Raji (cell line): ENCODE results near the gene MUTYH.

Experiments
- POLR2A ChIP-seq: IDR thresholded peaks from 2 replicates; pipeline ENCODE4 v1.6.1; 2011; ENCODE audit warnings: low read depth, low read length, control low read depth; ENCODE audit not compliant: insufficient read depth

Gene MUTYH

GRCh38 chr1:45332346-45332720 lies 7.9 kb downstream of the MUTYH start:
- TF ChIP-seq POLR2A: no peak

DNA sequence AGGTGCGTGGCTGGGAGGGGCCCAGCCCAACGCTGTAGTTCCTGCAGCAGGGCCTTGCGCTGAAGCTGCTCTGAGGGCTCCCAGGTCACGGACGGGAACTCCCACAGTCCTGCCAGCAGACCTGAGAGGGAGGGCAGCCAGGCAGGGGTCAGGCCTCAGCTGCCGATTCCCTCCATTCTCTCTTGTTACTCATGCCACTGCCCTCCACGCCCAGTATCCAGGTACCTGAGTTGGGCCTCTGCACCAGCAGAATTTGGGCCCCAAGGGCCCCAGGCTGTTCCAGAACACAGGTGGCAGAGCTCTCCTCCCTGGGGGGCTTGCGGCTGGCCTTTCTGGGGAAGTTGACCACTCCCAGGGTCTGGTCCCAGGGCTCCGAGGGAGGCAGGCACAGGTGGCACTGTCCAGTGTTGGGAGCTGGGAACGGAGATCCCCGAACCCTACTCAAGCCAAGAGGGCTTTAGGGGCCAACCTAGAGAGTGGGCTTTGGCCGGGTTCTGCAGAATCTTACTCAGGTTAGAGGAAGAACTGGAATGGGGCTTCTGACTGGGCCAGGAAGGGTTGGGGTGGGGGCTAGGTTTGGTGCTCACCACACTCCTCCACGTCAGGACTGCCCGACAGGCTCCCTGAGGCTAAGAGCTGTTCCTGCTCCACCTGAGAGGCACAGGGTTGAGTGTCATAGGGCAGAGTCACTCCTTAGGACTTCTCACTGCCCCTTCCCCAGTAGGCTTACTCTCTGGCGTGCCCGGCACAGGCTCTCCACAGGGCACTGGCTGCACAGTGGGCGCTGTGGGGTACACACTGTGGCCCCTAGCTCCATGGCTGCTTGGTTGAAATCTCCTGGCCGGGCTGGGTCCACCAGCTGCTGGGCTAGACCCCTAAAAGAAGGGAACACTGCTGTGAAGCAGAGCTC lies 8.5 kb downstream of the MUTYH start:
- no peak for TF ChIP-seq POLR2A

DNA sequence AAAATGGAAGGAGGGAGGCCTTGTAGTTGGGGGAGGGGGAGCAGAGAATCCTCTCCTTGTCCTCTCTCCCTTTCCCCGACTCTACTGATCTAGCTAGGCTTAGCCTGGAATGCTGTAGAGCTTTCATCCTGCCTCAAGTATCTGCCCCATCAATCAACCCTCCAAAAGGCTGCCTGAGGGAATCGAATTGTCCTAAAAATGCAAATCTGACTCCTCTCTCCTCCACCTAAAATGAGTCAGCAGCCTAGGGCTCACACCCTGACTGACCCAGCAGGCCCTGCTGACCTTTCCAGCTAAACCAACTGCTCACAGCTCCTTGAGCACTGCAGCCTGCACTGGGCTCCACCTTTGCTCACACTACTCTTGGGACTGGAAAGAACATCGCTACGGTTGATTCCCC lies 10.8 kb downstream of the MUTYH start:
- no peak for TF ChIP-seq POLR2A

DNA sequence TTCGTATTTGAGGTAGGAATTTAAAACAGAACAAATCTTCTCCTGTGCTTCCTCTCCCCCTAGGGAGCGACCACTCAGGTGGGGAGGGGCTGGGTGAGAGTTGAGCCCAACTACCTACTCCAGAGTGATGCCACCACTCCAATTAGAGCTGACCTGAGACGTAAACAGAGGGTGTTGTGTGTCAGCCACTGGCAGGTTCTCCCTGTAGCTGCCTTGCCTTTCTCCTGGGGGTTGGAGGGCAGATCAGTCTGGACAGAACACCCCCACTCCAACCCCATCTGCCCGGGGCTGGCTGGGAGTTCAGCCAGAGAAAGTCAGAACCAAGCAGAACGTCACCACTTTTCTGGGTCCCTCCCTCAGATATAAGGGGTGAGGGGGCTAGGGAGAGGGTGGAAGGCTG lies 11.6 kb downstream of the MUTYH start:
- TF ChIP-seq POLR2A: no peak

DNA sequence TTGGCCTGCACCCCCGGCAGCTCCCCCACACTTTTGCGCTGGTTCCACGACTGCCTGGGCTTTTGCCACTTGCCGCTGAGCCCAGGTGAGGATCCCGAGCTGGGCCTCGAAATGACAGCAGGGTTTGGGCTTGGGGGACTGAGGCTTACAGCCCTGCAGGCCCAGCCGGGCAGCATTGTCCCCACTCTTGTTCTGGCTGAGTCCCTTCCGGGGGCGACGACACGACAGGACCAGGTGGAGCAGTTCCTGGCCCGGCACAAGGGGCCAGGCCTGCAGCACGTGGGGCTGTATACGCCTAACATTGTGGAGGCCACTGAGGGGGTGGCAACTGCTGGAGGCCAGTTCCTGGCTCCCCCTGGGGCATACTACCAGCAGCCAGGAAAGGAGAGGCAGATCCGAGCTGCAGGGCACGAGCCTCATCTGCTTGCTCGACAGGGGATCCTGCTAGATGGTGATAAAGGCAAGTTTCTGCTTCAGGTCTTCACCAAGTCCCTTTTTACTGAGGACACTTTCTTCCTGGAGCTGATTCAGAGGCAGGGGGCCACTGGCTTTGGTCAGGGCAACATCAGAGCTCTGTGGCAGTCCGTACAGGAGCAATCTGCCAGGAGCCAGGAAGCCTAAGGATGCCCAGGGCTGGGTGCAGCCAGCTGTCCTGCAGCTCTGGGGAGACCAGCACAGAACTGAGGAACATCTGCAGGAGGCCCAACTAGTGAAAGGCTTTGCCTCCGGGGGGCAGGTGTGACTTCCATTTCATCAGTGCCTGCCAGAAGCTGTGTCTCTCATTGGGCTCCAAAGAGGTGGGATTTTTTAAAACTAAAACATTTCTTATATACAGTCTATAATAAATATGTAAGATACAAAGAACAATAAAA lies 12.4 kb downstream of the MUTYH start:
- no peak for TF ChIP-seq POLR2A

DNA sequence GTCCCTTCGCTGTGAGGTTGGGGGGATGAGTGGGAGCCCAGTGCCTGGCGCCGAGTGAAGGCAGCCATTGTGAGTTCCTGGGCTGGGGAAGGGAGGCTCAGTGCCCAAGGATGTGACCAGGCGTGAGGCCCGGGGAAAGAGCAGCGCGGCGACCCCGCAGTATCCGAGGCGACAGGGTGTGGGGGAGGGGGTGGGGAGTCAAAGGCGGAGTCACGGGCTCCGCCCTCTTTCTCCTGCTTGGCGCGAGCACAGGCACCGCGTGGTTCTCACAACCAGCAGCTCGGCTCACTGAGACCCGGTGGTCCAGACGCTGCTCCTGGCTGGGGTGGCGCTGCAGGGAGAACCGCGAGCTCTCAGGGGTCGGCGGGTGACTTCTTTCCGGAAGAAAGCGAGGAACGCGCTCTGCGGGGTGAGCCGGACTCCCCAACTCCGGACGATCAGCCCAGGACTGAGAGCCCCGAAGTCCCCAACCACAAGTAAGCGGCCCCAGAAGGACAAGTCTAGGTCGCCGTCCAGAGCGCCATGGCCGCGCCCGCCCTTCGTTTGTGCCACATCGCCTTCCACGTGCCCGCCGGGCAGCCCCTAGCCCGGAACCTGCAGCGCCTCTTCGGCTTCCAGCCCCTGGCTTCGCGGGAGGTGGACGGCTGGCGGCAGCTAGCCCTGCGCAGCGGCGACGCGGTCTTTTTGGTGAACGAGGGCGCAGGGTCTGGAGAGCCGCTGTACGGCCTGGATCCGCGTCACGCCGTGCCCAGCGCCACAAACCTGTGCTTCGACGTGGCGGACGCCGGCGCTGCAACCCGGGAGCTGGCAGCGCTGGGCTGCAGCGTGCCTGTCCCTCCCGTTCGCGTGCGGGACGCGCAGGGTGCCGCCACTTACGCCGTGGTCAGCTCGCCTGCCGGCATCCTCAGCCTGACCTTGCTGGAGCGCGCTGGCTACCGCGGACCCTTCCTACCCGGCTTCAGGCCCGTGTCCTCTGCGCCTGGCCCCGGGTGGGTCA lies 13.3 kb downstream of the MUTYH start, which contains the start of gene HPDL:
HPDL (plus strand) TSS at position 269 of the 997 bp plus-strand sequence; CDS start at position 523, 254 bp downstream.
- TF ChIP-seq POLR2A: no peak

DNA sequence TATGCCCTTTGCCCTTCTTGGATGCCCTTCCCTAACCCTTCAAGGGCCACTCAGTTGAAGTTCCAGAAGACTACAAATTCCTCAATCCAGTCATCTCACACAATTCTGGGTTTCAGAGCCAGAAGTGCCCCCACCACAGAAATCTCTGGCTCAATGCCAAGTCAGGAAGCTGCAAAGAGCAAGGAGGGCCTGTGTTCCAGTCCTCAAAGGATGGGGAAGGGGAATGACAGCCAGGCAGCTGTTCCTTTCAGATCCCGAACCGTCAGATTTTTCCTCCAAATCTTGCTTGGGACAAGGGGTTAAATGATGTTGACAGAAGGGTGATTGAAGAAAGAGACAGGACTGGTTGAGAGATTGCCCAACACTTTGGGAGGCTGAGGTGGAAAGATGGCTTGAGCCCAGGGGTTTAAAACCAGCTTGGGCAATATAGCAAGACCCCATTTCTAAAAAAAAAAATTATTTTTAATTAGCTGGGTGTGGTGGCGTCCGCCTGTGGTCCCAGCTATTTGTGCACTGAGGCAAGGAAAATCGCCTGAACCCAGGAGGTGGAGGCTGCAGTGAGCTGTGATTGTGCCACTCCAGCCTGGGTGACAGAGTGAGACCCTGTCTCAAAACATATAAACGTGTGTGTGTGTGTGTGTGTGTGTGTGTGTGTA lies 14.3 kb downstream of the MUTYH start:
- TF ChIP-seq POLR2A: no peak

- no peak for TF ChIP-seq POLR2A
Measured at GRCh38 chr1:45322486-45323040, 17.7 kb downstream of the MUTYH start.

DNA sequence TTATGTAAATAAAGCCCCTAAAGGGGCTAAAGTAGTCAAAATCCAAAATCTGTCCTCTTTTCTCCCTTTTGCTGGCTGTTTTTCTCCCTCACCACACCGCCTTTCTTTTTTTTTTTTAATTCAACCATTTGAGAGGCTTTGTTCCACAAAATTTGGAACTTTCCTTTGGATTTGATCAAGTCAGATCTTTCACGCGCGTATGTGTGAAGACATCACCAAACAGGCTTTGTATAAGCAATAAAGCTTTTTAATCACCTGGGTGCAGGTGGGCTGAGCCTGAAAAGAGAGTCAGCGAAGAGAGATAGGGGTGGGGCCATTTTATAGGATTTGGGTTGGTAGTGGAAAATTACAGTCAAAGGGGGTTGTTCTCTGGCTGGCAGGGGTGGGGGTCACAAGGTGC lies 18.8 kb downstream of the MUTYH start:
- TF ChIP-seq POLR2A: no peak

DNA sequence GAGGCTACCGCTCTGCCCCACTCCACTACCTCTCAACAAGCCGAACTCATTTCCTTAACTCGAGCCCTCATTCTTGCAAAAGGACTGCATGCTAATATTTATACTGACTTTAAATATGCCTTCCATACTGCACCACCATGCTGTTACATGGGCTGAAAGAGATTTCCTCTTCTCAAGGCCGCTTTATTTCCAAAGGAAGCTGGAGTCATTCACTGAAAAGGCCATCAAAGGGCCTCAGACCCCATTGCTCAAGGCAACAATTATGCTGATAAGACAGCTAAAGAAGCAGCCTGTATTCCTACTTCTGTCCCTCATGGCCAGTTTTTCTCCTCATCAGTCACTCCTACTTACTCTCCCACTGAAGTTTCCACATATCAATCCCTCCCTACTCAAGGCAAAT lies 20.5 kb downstream of the MUTYH start:
- TF ChIP-seq POLR2A: no peak

DNA sequence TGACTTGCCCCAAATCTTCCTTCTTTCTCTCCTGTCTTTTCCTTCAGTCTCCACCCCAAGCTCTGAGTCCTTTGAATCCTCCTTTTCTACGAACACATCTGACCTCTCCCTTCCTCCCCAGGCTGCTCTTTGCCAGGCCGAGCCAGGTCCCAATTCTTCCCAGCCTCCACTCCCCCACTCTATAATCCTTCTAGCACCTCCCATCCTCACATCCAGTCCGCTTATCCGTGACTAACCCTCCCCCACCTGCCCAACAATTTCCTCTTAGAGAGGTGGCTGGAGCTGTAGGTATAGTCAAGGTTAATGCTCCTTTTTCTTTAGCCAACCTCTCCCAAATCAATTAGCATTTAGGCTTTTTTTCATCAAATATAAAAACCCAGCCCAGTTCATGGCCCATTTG lies 23.1 kb downstream of the MUTYH start:
- no peak for TF ChIP-seq POLR2A

- TF ChIP-seq POLR2A: no peak
Measured at GRCh38 chr1:45314266-45314665, 26.0 kb downstream of the MUTYH start.

DNA sequence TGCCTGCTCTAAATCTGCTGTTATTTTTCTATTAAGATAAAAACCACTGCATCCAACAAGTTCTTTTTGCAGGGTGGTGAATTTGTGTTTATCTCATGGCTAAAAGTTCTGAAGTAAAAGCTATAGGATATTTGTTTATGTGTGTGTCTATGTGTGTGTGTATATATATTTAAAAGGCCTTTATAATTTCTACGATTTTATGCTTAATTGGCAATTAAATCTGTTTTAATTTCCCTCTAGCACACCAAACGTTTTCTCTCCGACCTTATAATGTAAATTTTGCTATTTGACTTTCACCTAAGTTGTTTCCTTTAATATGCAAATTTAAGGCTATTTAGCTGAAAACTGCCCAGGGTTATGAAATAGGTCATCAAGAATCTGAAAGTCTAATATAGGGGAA lies 33.3 kb downstream of the MUTYH start:
- no peak for TF ChIP-seq POLR2A

DNA sequence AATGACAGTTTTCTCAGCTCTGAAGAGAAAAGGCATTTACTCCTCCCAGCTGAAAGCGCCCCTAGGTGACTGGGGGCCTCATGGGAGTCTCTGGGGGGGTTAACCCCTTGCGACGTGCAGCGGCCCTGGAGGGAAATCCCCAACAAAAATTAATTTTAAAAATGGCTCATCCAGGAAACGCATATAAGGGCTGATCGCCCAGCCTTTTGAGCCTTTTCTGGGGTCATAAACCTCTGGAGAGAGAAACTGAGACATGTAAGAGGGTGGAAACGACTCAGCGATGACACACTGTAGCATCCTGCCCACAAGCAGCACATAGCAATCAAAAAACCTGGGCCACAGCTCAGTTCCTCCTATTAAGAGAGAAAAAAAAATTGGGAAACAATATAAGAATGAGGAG lies 33.9 kb downstream of the MUTYH start:
- no peak for TF ChIP-seq POLR2A
